ENCODE results near the gene SPNS2. TPM values are rescaled to one million over a fixed set of nuclear protein-coding genes. Genes with fewer than 3 reads are reported as not detected.
A peak's percentile ranks its signal among the peaks of the same experiment; 100 is the strongest.

Gene SPNS2
- total RNA-seq, 5 donors from 2014 or later (not counting 1 experiment from before 2014, with no cell fraction given), result 0.30 to 0.75 (median 0.53) TPM

DNA sequence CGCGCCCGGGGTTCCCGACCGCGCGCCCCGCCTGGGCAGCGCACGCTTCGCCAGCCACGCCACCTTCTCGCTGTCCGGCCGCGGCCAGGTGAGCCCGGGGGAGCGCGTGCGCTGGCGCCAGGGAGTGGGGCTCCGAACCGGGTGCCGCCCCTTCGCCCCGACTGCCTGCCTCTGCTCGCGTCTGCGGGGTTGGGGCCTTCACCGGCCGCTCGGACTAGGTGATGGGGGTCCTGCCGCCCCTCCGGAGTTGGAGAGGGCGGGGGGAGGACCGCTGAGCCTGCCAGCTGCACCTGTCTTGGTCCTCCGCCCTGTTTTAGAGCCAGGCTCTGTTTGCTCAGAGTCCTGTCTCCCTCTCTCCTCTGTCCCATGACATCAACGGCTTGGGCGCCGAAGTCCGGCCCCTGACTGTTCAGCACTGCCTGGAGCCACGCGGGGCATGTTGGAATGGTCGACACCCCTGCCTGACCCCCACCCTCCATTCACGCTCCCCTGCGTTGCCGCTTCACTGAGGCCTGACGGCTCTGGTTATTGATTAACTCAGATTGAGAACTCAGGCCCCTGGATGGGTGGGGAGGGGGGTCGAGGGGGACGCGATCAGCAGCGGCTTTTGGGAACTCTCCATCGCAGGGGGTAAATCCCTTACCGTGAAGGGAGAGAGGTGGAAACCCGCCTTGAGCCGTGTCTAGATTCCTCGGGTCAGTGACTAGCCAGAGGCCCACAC lies 86.4 kb downstream of the SPNS2 start:
- 23% methylated on average over 49 of the region's 57 CpGs for WGBS (ENCODE audit: insufficient coverage)
- H3K4me3 Mint-ChIP-seq, result peak overlapping the region; percentile 3 to 67 (median 49)
- no peak for ATAC-seq (replicated peaks in 1 of 4)

DNA sequence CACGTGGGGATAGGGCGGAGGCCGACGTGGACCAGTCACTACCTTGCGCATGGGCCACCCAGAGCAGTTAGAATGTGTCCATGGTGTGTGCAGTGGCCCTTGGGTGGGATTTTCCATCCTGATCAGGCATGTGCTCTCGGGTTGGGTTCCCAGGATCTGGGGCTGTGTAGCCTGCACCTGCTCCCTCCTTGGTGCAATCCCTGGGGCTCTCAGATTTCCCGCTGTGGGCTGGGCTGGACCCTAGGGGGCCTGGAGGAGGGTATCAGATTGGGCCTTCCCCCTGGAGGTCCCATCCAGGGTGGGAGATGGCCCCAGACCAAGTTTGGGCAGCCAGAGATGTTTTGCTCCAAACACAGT lies 86.9 kb downstream of the SPNS2 start:
- Histone ChIP-seq H3K4me3 (ENCODE audit: control insufficient read depth in 1 of 2, extremely low read depth in 1 of 2, low read length in 1 of 2) (no peak overlapping the region), H3K27ac (ENCODE audit: low read length) (no peak overlapping the region), H3K9me3 (no peaks in the 10 kb centered on the region), H3K27me3 (replicated peaks in 1 of 2; ENCODE audit: control insufficient read depth in 2 of 2, extremely low read depth in 1 of 2, insufficient read depth in 2 of 2, low read length in 1 of 2) (peaks cover 7 to 62% of the 10 kb centered on the region in 2 experiments), H3K4me1 (ENCODE audit: control insufficient read depth in 1 of 2, extremely low read depth in 1 of 2, insufficient read depth in 2 of 2, low read length in 2 of 2) (peaks cover 0 to 5% of the 10 kb centered on the region in 2 experiments), H3K36me3 (ENCODE audit: control insufficient read depth in 2 of 2, extremely low read depth in 1 of 2, insufficient read depth in 1 of 2, low read length in 1 of 2) (no peaks in the 10 kb centered on the region)
- peak overlapping the region in 1 of 3 donors; percentile 67 for H3K4me3 Mint-ChIP-seq
- ChIA-PET CTCF (interaction anchor here in 1 of 2 donors (0.6 kb wide), 1 partner anchor 211 kb away, joined by 3 read pairs; the partner anchor contains the start of gene PSMB6), POLR2A (interaction anchor here in 1 of 2 donors (0.5 kb wide), 1 partner anchor 923 kb away, joined by 3 read pairs; no protein-coding TSS in a partner anchor)
- H3K9me3 Mint-ChIP-seq, result no peaks in the 10 kb centered on the region
- DNase-seq (no peak), ATAC-seq (replicated peaks in 1 of 4) (no peak)
- no peaks in the 10 kb centered on the region for H3K36me3 Mint-ChIP-seq
- WGBS (ENCODE audit: insufficient coverage), result 95% methylated on average over 7 of the region's 7 CpGs
- no peak overlapping the region for H3K27ac Mint-ChIP-seq
- peaks cover 2 to 12% (median 6%) of the 10 kb centered on the region in 3 donors for H3K4me1 Mint-ChIP-seq
- H3K27me3 Mint-ChIP-seq, result peaks cover 29 to 54% of the 10 kb centered on the region in 2 donors

More for the DNA sequence above, 86.4 kb downstream of the SPNS2 start:
- ChIA-PET CTCF (no interaction called here), POLR2A (no interaction called here)
- H3K4me1 ChIP-seq (ENCODE audit: control insufficient read depth in 1 of 2, extremely low read depth in 1 of 2, insufficient read depth in 2 of 2, low read length in 2 of 2), result peaks cover 0 to 5% of the 10 kb centered on the region in 2 experiments
- no peaks in the 10 kb centered on the region for H3K9me3 Mint-ChIP-seq
- no peak overlapping the region for H3K4me3 ChIP-seq (ENCODE audit: control insufficient read depth in 1 of 2, extremely low read depth in 1 of 2, low read length in 1 of 2)
- H3K9me3 ChIP-seq, result no peaks in the 10 kb centered on the region
- H3K27me3 ChIP-seq (replicated peaks in 1 of 2; ENCODE audit: control insufficient read depth in 2 of 2, extremely low read depth in 1 of 2, insufficient read depth in 2 of 2, low read length in 1 of 2), result peaks cover 7 to 62% of the 10 kb centered on the region in 2 experiments
- H3K27ac Mint-ChIP-seq, result no peak overlapping the region
- no peaks in the 10 kb centered on the region for H3K36me3 Mint-ChIP-seq
- H3K27ac ChIP-seq (ENCODE audit: low read length), result no peak overlapping the region
- peaks cover 2 to 12% (median 6%) of the 10 kb centered on the region in 3 donors for H3K4me1 Mint-ChIP-seq
- no peak for DNase-seq
- peaks cover 25 to 51% of the 10 kb centered on the region in 2 donors for H3K27me3 Mint-ChIP-seq
- H3K36me3 ChIP-seq (ENCODE audit: control insufficient read depth in 2 of 2, extremely low read depth in 1 of 2, insufficient read depth in 1 of 2, low read length in 1 of 2), result no peaks in the 10 kb centered on the region

DNA sequence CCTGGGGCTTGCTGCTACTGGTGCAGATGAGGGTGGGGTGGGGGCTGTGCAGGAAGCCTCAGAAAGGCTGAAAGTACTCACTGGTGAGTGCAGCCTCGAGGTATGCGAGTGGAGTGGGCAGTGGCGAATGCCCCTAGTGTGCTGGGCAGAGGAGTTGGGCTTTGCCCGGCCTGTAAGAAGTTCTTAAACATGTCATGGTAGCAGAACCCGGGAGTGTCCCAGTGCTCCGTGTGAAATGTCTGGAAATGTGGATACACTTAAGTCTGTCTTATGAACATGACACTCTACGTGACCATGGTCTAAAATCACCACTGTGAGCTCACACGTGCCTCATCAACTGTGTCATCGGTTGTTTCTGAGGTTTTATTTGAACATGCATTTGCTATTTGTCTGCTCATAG lies 87.4 kb downstream of the SPNS2 start:
- Histone ChIP-seq H3K9me3 (no peaks in the 10 kb centered on the region), H3K36me3 (ENCODE audit: control insufficient read depth in 2 of 2, extremely low read depth in 1 of 2, insufficient read depth in 1 of 2, low read length in 1 of 2) (no peaks in the 10 kb centered on the region), H3K27ac (ENCODE audit: low read length) (no peak overlapping the region), H3K4me1 (ENCODE audit: control insufficient read depth in 1 of 2, extremely low read depth in 1 of 2, insufficient read depth in 2 of 2, low read length in 2 of 2) (peaks cover 0 to 5% of the 10 kb centered on the region in 2 experiments), H3K4me3 (ENCODE audit: control insufficient read depth in 1 of 2, extremely low read depth in 1 of 2, low read length in 1 of 2) (no peak overlapping the region), H3K27me3 (replicated peaks in 1 of 2; ENCODE audit: control insufficient read depth in 2 of 2, extremely low read depth in 1 of 2, insufficient read depth in 2 of 2, low read length in 1 of 2) (peaks cover 7 to 65% of the 10 kb centered on the region in 2 experiments)
- Mint-ChIP-seq H3K4me3 (peak overlapping the region; percentile 28 to 67 (median 32)), H3K4me1 (peaks cover 2 to 12% (median 6%) of the 10 kb centered on the region in 3 donors), H3K27ac (no peak overlapping the region), H3K27me3 (peaks cover 29 to 51% of the 10 kb centered on the region in 2 donors), H3K9me3 (no peaks in the 10 kb centered on the region), H3K36me3 (no peaks in the 10 kb centered on the region)
- 86% methylated on average over 8 of the region's 9 CpGs for WGBS (ENCODE audit: insufficient coverage)
- POLR2A ChIA-PET, result interaction anchor here in 1 of 2 donors (0.5 kb wide), 1 partner anchor 922 kb away, joined by 3 read pairs; no protein-coding TSS in a partner anchor
- ATAC-seq (replicated peaks in 1 of 4) (no peak), DNase-seq (no peak)
- CTCF ChIA-PET, result interaction anchor here in 1 of 2 donors (0.6 kb wide), 1 partner anchor 210 kb away, joined by 3 read pairs; the partner anchor contains the start of gene PSMB6

DNA sequence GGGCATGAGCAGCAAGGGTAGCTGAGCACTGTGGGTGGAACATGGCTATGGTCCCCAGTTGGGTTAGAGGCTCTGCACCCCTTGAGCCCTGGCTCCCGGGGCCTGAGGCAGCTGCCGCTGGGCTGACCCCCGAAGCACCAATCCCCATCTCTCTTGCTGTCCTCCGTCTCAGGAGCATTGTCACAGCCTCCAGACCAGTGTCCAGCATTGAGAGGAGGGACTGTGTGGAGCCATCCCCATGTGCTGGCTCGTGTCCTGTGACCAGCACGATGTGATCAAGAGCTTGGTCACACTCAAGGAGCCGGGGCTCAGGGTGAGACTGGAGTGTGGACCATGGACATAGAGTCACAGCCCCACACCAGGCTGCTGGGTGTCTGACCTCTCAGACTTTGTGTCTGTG lies 88.5 kb downstream of the SPNS2 start:
- CTCF ChIA-PET, result no interaction called here
- Histone ChIP-seq H3K9me3 (no peaks in the 10 kb centered on the region), H3K4me1 (ENCODE audit: control insufficient read depth in 1 of 2, extremely low read depth in 1 of 2, insufficient read depth in 2 of 2, low read length in 2 of 2) (peaks cover 0 to 5% of the 10 kb centered on the region in 2 experiments), H3K4me3 (ENCODE audit: control insufficient read depth in 1 of 2, extremely low read depth in 1 of 2, low read length in 1 of 2) (no peak overlapping the region), H3K27me3 (replicated peaks in 1 of 2; ENCODE audit: control insufficient read depth in 2 of 2, extremely low read depth in 1 of 2, insufficient read depth in 2 of 2, low read length in 1 of 2) (peaks cover 7 to 61% of the 10 kb centered on the region in 2 experiments), H3K36me3 (ENCODE audit: control insufficient read depth in 2 of 2, extremely low read depth in 1 of 2, insufficient read depth in 1 of 2, low read length in 1 of 2) (no peaks in the 10 kb centered on the region), H3K27ac (ENCODE audit: low read length) (no peak overlapping the region)
- H3K4me1 Mint-ChIP-seq, result peaks cover 2 to 12% (median 6%) of the 10 kb centered on the region in 3 donors
- no peak overlapping the region for H3K4me3 Mint-ChIP-seq
- no peaks in the 10 kb centered on the region for H3K36me3 Mint-ChIP-seq
- H3K9me3 Mint-ChIP-seq, result no peaks in the 10 kb centered on the region
- H3K27me3 Mint-ChIP-seq, result peaks cover 29 to 41% of the 10 kb centered on the region in 2 donors
- POLR2A ChIA-PET, result no interaction called here
- H3K27ac Mint-ChIP-seq, result no peak overlapping the region
- DNase-seq (no peak), ATAC-seq (replicated peaks in 1 of 4) (no peak)
- 93% methylated on average over 4 of the region's 7 CpGs for WGBS (ENCODE audit: insufficient coverage)

DNA sequence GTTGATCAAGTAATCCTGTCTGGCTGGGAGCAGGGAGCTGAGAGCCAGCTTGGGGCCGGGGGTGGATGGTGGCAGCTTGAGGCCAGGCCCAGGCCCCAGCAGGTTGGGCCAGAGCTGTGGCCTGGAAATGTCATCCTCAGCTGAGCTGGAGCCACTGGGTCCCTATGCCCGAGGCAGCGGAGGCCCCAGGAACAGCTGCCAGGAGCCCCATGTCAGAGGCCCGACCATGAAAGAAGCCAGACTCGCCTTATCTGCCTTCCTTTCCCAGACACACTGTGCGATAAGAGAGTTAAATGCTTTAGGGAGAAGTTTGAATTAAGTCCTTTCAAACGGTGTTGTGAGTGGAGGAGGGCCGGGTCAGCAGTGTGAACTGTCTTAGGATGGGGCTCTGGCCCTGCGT lies 89.1 kb downstream of the SPNS2 start:
- WGBS (ENCODE audit: insufficient coverage), result 71% methylated on average over 3 of the region's 9 CpGs
- Mint-ChIP-seq H3K27ac (no peak overlapping the region), H3K4me3 (no peak overlapping the region), H3K9me3 (no peaks in the 10 kb centered on the region), H3K27me3 (peaks cover 29 to 40% of the 10 kb centered on the region in 2 donors), H3K4me1 (peaks cover 2 to 12% (median 6%) of the 10 kb centered on the region in 3 donors), H3K36me3 (no peaks in the 10 kb centered on the region)
- Histone ChIP-seq H3K36me3 (ENCODE audit: control insufficient read depth in 2 of 2, extremely low read depth in 1 of 2, insufficient read depth in 1 of 2, low read length in 1 of 2) (no peaks in the 10 kb centered on the region), H3K4me3 (ENCODE audit: control insufficient read depth in 1 of 2, extremely low read depth in 1 of 2, low read length in 1 of 2) (no peak overlapping the region), H3K27ac (ENCODE audit: low read length) (no peak overlapping the region), H3K9me3 (no peaks in the 10 kb centered on the region), H3K4me1 (ENCODE audit: control insufficient read depth in 1 of 2, extremely low read depth in 1 of 2, insufficient read depth in 2 of 2, low read length in 2 of 2) (peaks cover 0 to 5% of the 10 kb centered on the region in 2 experiments), H3K27me3 (replicated peaks in 1 of 2; ENCODE audit: control insufficient read depth in 2 of 2, extremely low read depth in 1 of 2, insufficient read depth in 2 of 2, low read length in 1 of 2) (peaks cover 3 to 59% of the 10 kb centered on the region in 2 experiments)
- no peak for ATAC-seq (replicated peaks in 1 of 4)
- DNase-seq, result no peak
- ChIA-PET CTCF (no interaction called here), POLR2A (no interaction called here)

DNA sequence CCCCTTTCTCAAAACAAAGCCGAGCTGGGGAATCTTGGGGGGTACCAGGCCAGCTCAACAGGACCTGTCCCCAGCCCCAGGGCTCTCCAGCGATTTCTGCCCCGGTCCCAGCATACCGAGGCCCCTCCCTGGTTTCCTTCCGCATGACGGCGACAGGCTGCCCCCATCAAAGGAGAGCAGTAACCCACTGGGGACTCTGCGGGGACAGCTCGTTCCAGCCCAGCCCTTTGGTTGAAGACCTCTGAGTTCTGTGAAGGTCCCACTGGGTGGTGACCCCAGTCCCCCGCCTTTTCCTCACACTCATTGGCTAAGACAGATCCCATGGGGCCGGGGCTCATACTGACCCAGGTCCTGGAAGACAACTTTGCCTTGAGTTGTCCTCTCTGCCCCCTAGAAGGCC lies 89.7 kb downstream of the SPNS2 start:
- Mint-ChIP-seq H3K4me3 (no peak overlapping the region), H3K27me3 (peaks cover 26 to 35% of the 10 kb centered on the region in 2 donors), H3K36me3 (no peaks in the 10 kb centered on the region), H3K27ac (no peak overlapping the region), H3K4me1 (peaks cover 2 to 9% (median 6%) of the 10 kb centered on the region in 3 donors), H3K9me3 (no peaks in the 10 kb centered on the region)
- Histone ChIP-seq H3K27ac (ENCODE audit: low read length) (no peak overlapping the region), H3K27me3 (replicated peaks in 1 of 2; ENCODE audit: control insufficient read depth in 2 of 2, extremely low read depth in 1 of 2, insufficient read depth in 2 of 2, low read length in 1 of 2) (peaks cover 0 to 57% of the 10 kb centered on the region in 2 experiments), H3K4me1 (ENCODE audit: control insufficient read depth in 1 of 2, extremely low read depth in 1 of 2, insufficient read depth in 2 of 2, low read length in 2 of 2) (peaks cover 0 to 5% of the 10 kb centered on the region in 2 experiments), H3K9me3 (no peaks in the 10 kb centered on the region), H3K36me3 (ENCODE audit: control insufficient read depth in 2 of 2, extremely low read depth in 1 of 2, insufficient read depth in 1 of 2, low read length in 1 of 2) (no peaks in the 10 kb centered on the region), H3K4me3 (ENCODE audit: control insufficient read depth in 1 of 2, extremely low read depth in 1 of 2, low read length in 1 of 2) (no peak overlapping the region)
- ChIA-PET CTCF (no interaction called here), POLR2A (no interaction called here)
- DNase-seq, result no peak
- 64% methylated on average over 10 of the region's 11 CpGs for WGBS (ENCODE audit: insufficient coverage)
- ATAC-seq (replicated peaks in 1 of 4), result no peak
